Measurements from ENCODE around the gene RAD17. TPM values are rescaled to one million over a fixed set of nuclear protein-coding genes. Genes with fewer than 3 reads are reported as not detected.

Gene RAD17
- total RNA-seq, 1 donor from 2014 or later: 37.5 TPM

- no peak overlapping the region for H3K27ac Mint-ChIP-seq (ENCODE audit: unreplicated experiment)
- no peak for DNase-seq
- H3K36me3 Mint-ChIP-seq (ENCODE audit: unreplicated experiment): no peaks in the 10 kb centered on the region
- no peak for TF ChIP-seq CTCF (IDR thresholded peaks at IDR 0.05; ENCODE audit: partially characterized antibody, unreplicated experiment)
- no peak overlapping the region for H3K4me3 Mint-ChIP-seq (ENCODE audit: unreplicated experiment)
- no peaks in the 10 kb centered on the region for H3K27me3 Mint-ChIP-seq (ENCODE audit: unreplicated experiment)
- H3K4me1 Mint-ChIP-seq (ENCODE audit: low read depth, unreplicated experiment): no peaks in the 10 kb centered on the region
- no peaks in the 10 kb centered on the region for H3K9me3 Mint-ChIP-seq (ENCODE audit: unreplicated experiment)
These were observed 9.9 kb upstream of the RAD17 start for GRCh38 chr5:69359699-69360098.

DNA sequence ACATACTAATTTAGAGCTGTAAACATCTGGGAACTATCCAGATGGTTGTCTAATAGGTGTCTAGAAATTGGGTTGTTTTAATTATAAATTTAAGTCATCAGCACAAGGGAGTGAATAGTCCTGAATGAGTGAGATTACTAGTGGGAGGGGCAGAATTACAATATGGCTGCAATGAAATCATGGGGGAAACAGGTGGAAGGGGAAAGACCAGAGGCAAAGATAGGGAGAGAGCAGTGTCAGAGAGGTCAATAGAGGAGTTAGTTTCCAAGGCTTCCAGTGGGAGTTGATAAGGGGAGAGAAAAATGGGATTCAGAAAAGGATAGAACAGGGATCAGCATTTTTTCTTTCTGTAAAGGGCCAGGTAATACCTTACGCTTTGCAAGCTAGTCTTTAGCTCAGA is 9.2 kb upstream of the RAD17 start:
- no peak for TF ChIP-seq CTCF (IDR thresholded peaks at IDR 0.05; ENCODE audit: partially characterized antibody, unreplicated experiment)
- no peak overlapping the region for H3K27ac Mint-ChIP-seq (ENCODE audit: unreplicated experiment)
- no peaks in the 10 kb centered on the region for H3K27me3 Mint-ChIP-seq (ENCODE audit: unreplicated experiment)
- peaks cover 2% of the 10 kb centered on the region for H3K36me3 Mint-ChIP-seq (ENCODE audit: unreplicated experiment)
- H3K9me3 Mint-ChIP-seq (ENCODE audit: unreplicated experiment): no peaks in the 10 kb centered on the region
- no peak for DNase-seq
- H3K4me1 Mint-ChIP-seq (ENCODE audit: low read depth, unreplicated experiment): no peaks in the 10 kb centered on the region
- H3K4me3 Mint-ChIP-seq (ENCODE audit: unreplicated experiment): no peak overlapping the region

DNA sequence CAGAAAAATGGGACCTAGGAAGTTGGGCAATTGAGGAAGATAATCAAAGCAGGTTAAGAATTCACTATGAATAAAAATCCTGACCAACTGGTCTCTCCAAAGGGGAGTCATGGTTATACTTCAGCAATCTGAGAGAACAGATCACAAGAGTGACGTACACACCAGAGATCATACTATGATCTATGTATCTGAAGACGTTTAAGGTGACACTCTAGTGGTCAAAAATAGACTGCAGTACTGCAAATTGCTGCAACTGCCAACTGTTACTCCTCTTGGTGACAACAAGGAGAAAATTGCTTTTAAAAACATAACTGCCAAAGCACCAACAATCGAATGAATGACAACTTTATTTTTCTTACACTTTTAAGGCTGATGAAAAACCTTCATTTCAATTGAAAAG is 5.2 kb upstream of the RAD17 start:
- Mint-ChIP-seq H3K4me1 (ENCODE audit: low read depth, unreplicated experiment) (peaks cover 5% of the 10 kb centered on the region), H3K9me3 (ENCODE audit: unreplicated experiment) (no peaks in the 10 kb centered on the region), H3K36me3 (ENCODE audit: unreplicated experiment) (peaks cover 3% of the 10 kb centered on the region), H3K27me3 (ENCODE audit: unreplicated experiment) (no peaks in the 10 kb centered on the region), H3K4me3 (ENCODE audit: unreplicated experiment) (no peak overlapping the region), H3K27ac (ENCODE audit: unreplicated experiment) (no peak overlapping the region)
- no peak for DNase-seq
- peak; percentile 60 for TF ChIP-seq CTCF (IDR thresholded peaks at IDR 0.05; ENCODE audit: partially characterized antibody, unreplicated experiment)

GRCh38 chr5:69364850-69365249 is 4.8 kb upstream of the RAD17 start:
- Mint-ChIP-seq H3K4me1 (ENCODE audit: low read depth, unreplicated experiment) (peaks cover 5% of the 10 kb centered on the region), H3K36me3 (ENCODE audit: unreplicated experiment) (peaks cover 3% of the 10 kb centered on the region), H3K27ac (ENCODE audit: unreplicated experiment) (no peak overlapping the region), H3K9me3 (ENCODE audit: unreplicated experiment) (peaks cover 1% of the 10 kb centered on the region), H3K4me3 (ENCODE audit: unreplicated experiment) (no peak overlapping the region), H3K27me3 (ENCODE audit: unreplicated experiment) (no peaks in the 10 kb centered on the region)
- no peak for DNase-seq
- TF ChIP-seq CTCF (IDR thresholded peaks at IDR 0.05; ENCODE audit: partially characterized antibody, unreplicated experiment): no peak

- peaks cover 3% of the 10 kb centered on the region for H3K36me3 Mint-ChIP-seq (ENCODE audit: unreplicated experiment)
- DNase-seq: no peak
These were observed 1.8 kb upstream of the RAD17 start for GRCh38 chr5:69367697-69368279.

More at GRCh38 chr5:69367697-69368279, 1.8 kb upstream of the RAD17 start:
- Mint-ChIP-seq H3K4me3 (ENCODE audit: unreplicated experiment) (peak overlapping the region; percentile 97), H3K9me3 (ENCODE audit: unreplicated experiment) (peaks cover 5% of the 10 kb centered on the region), H3K27ac (ENCODE audit: unreplicated experiment) (peak overlapping the region; percentile 96), H3K27me3 (ENCODE audit: unreplicated experiment) (peaks cover 2% of the 10 kb centered on the region), H3K4me1 (ENCODE audit: low read depth, unreplicated experiment) (peaks cover 5% of the 10 kb centered on the region)
- TF ChIP-seq CTCF (IDR thresholded peaks at IDR 0.05; ENCODE audit: partially characterized antibody, unreplicated experiment): no peak
